Bone marrow (tissue), 2 donors: Measurements from ENCODE around the gene CHKA.

ENCODE experiments used
- DNase-seq, 2 donors: peaks; one replicate each; lab custom pipeline; 2025; lab: John Stamatoyannopoulos, UW

The CHKA gene

GRCh38 chr11:68071281-68072048 lies 49.7 kb downstream of the CHKA start:
- DNase-seq = no peak

- no peak for DNase-seq
Measured at GRCh38 chr11:68067991-68068390, 53.2 kb downstream of the CHKA start.

GRCh38 chr11:68066742-68067141 lies 54.4 kb downstream of the CHKA start:
- no peak for DNase-seq

- DNase-seq = no peak
Measured at GRCh38 chr11:68065841-68066240, 55.3 kb downstream of the CHKA start.

- no peak for DNase-seq
Measured at GRCh38 chr11:68064926-68065325, 56.3 kb downstream of the CHKA start.

- no peak for DNase-seq
Measured at GRCh38 chr11:68061508-68061907, 59.7 kb downstream of the CHKA start.

- DNase-seq = no peak
Measured at GRCh38 chr11:68057807-68058206, 63.4 kb downstream of the CHKA start.

- no peak for DNase-seq
Measured at GRCh38 chr11:68056317-68057285, 64.6 kb downstream of the CHKA start.

- DNase-seq = no peak
Measured at GRCh38 chr11:68053981-68054812, 67.0 kb downstream of the CHKA start.

- DNase-seq = no peak
Measured at GRCh38 chr11:68053117-68053516, 68.1 kb downstream of the CHKA start.

- DNase-seq = no peak
Measured at GRCh38 chr11:68052137-68052873, 68.9 kb downstream of the CHKA start.

- no peak for DNase-seq
Measured at GRCh38 chr11:68051191-68052136, 69.7 kb downstream of the CHKA start.

- no peak for DNase-seq
Measured at GRCh38 chr11:68050371-68050841, 70.8 kb downstream of the CHKA start.

GRCh38 chr11:68049509-68050370 lies 71.4 kb downstream of the CHKA start:
- DNase-seq = no peak

- no peak for DNase-seq
Measured at GRCh38 chr11:68048681-68049508, 72.3 kb downstream of the CHKA start.

GRCh38 chr11:68047437-68048290 lies 73.5 kb downstream of the CHKA start:
- DNase-seq = no peak

- no peak for DNase-seq
Measured at GRCh38 chr11:68044898-68045351, 76.3 kb downstream of the CHKA start.
